ENCODE measurements around the gene SNRPA. TPM values are rescaled to one million over a fixed set of nuclear protein-coding genes. Genes with fewer than 3 reads are reported as not detected.
"Not testable (repeated sequence)": the region's sequence is repeated elsewhere in the genome, so short reads cannot be mapped to it uniquely, and the experiment has no call there.

The SNRPA gene
- total RNA-seq, 1 experiment from 2014 or later: 102 TPM

DNA sequence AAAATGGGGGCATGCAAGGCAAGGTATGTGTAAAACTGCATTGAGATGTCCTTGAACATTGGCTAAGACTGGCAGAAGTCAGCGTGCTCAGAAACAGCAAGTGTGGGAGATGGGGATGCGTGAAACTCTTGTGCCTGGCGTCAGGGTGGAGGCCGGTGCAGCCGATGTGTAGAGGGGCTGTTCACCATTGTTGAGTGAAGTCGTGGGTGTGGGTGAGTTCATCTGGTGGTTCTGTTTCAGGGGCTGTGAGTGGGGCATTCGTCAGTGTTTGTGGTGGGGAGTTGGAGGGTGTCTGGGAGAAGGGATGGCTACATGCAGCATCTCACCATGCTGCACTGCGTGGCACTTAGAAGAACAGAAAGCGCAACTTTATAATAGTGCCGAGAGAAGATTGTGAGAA is 13.0 kb downstream of the SNRPA start:
- BruUV-seq (replicated peaks): no TSS peak
- H3K36me3 Mint-ChIP-seq (ENCODE audit: insufficient read depth, unreplicated experiment): peaks cover 97% of the 10 kb centered on the region
- CTCF ChIA-PET: no interaction called here
- no peak for DNase-seq
- intact Hi-C loops (cut with micrococcal nuclease; ENCODE audit: unreplicated experiment): no loop called here
- no peaks in the 10 kb centered on the region for H3K27me3 Mint-ChIP-seq (ENCODE audit: unreplicated experiment)
- H3K27ac Mint-ChIP-seq (ENCODE audit: unreplicated experiment): no peak overlapping the region
- TF ChIP-seq CTCF (IDR thresholded peaks at IDR 0.05; ENCODE audit: unreplicated experiment): no peak
- no peaks in the 10 kb centered on the region for H3K4me1 Mint-ChIP-seq (ENCODE audit: low read depth, unreplicated experiment)
- H3K4me3 Mint-ChIP-seq (ENCODE audit: low read depth, unreplicated experiment): no peak overlapping the region
- H3K9me3 Mint-ChIP-seq (ENCODE audit: low read depth, unreplicated experiment): no peaks in the 10 kb centered on the region

- intact Hi-C loops (cut with micrococcal nuclease; ENCODE audit: unreplicated experiment); CTCF ChIA-PET; H3K9me3 Mint-ChIP-seq (ENCODE audit: low read depth, unreplicated experiment): not testable (repeated sequence)
Measured at GRCh38 chr19:40766385-40766784, 15.4 kb downstream of the SNRPA start.

GRCh38 chr19:40768869-40769268 is 17.9 kb downstream of the SNRPA start:
- no peaks in the 10 kb centered on the region for H3K27me3 Mint-ChIP-seq (ENCODE audit: unreplicated experiment)
- no peaks in the 10 kb centered on the region for H3K9me3 Mint-ChIP-seq (ENCODE audit: low read depth, unreplicated experiment)
- H3K4me3 Mint-ChIP-seq (ENCODE audit: low read depth, unreplicated experiment): no peak overlapping the region
- CTCF ChIA-PET: no interaction called here
- no peak for TF ChIP-seq CTCF (IDR thresholded peaks at IDR 0.05; ENCODE audit: unreplicated experiment)
- intact Hi-C loops (cut with micrococcal nuclease; ENCODE audit: unreplicated experiment): no loop called here
- no peaks in the 10 kb centered on the region for H3K4me1 Mint-ChIP-seq (ENCODE audit: low read depth, unreplicated experiment)
- H3K36me3 Mint-ChIP-seq (ENCODE audit: insufficient read depth, unreplicated experiment): peaks cover 73% of the 10 kb centered on the region
- TSS peak; percentile 13 for BruUV-seq (replicated peaks)
- no peak overlapping the region for H3K27ac Mint-ChIP-seq (ENCODE audit: unreplicated experiment)
- DNase-seq: no peak

More at GRCh38 chr19:40766385-40766784, 15.4 kb downstream of the SNRPA start:
- BruUV-seq (replicated peaks); H3K4me1 Mint-ChIP-seq (ENCODE audit: low read depth, unreplicated experiment); DNase-seq; H3K27ac Mint-ChIP-seq (ENCODE audit: unreplicated experiment); H3K27me3 Mint-ChIP-seq (ENCODE audit: unreplicated experiment); H3K4me3 Mint-ChIP-seq (ENCODE audit: low read depth, unreplicated experiment): not testable (repeated sequence)
- H3K36me3 Mint-ChIP-seq (ENCODE audit: insufficient read depth, unreplicated experiment): peaks cover 92% of the 10 kb centered on the region

DNA sequence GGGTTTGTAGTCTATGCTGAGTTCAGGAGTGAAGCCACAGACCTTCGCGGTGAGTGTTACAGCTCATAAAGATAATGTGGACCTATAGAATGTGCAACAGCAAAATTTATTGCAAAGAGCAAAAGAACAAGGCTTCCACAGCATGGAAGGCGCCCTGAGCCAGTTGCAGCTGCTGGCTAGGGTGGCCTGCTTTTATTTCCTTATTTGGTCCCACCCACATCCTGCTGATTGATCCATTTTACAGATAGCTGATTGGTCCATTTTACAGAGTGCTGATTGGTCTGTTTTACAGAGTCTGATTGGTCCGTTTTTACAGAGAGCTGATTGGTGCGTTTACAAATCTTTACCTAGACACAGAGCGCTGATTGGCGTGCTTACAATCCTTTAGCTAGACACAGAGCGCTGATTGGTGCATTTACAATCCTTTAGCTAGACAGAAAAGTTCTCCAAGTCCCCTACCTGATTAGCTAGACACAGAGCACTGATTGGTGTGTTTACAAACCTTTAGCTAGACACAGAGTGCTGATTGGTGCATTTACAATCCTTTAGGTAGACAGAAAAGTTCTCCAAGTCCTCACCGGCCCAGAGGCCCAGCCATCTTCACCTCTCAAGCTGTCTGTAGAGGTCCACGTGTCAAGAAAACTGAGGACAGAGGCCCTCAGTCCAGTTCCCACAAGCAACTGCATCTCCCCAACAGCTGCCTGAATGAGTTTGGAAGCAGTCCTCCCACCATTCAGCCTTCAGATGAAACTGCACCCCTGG is 20.3 kb downstream of the SNRPA start:
- H3K27ac Mint-ChIP-seq (ENCODE audit: unreplicated experiment); BruUV-seq (replicated peaks); H3K27me3 Mint-ChIP-seq (ENCODE audit: unreplicated experiment); DNase-seq; H3K4me3 Mint-ChIP-seq (ENCODE audit: low read depth, unreplicated experiment); H3K9me3 Mint-ChIP-seq (ENCODE audit: low read depth, unreplicated experiment); CTCF ChIA-PET: not testable (repeated sequence)
- Mint-ChIP-seq H3K36me3 (ENCODE audit: insufficient read depth, unreplicated experiment) (peaks cover 69% of the 10 kb centered on the region), H3K4me1 (ENCODE audit: low read depth, unreplicated experiment) (peaks cover 19% of the 10 kb centered on the region)
- intact Hi-C loops (cut with micrococcal nuclease; ENCODE audit: unreplicated experiment): loop anchor here (10.0 kb wide), 1 partner anchor 106 kb away; no protein-coding TSS in a partner anchor

DNA sequence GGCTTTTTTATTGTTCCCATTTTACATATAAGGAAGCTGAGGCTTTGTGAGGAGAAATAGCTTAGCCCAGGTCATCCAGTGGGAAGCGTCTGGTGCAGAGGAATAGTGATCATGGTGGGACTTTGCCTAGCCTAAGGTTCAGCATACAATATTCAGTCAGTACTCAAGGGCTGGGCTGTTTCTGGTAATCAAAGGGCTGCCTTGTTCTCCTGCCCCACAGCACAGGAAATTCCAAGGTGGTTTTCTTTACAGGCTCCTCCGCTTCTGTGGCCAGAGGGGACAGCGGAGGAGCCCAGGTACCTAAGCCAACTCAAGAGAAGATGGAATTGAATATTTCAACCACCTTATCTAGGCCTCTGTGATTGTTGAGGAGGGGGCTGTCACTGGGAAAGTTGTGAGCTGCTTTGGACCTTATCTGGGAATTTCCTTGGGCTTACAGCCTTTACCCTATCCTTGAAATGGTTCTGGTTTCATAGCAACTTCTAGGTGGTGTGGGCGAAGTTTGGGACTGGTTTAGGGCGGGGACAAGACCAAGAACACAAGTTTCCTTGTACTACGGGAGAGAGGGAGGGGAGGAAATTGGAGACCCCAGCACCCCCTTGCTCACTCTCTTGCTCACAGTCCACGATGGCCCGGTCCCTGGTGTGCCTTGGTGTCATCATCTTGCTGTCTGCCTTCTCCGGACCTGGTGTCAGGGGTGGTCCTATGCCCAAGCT is 24.1 kb downstream of the SNRPA start, which contains the start of gene MIA:
Gene MIA, plus strand, starts transcription at position 606 of the 716 bp plus-strand sequence. Its CDS starts 22 bp downstream, at position 628.
- H3K27ac Mint-ChIP-seq (ENCODE audit: unreplicated experiment): peak within 1 kb of the TSS; percentile 85
- BruUV-seq (replicated peaks): no TSS peak
- DNase-seq: peak; percentile 64
- H3K4me3 Mint-ChIP-seq (ENCODE audit: low read depth, unreplicated experiment): peak within 1 kb of the TSS; percentile 38
- peaks cover 61% of the 10 kb centered on the region for H3K36me3 Mint-ChIP-seq (ENCODE audit: insufficient read depth, unreplicated experiment)
- no peaks in the 10 kb centered on the region for H3K9me3 Mint-ChIP-seq (ENCODE audit: low read depth, unreplicated experiment)
- H3K4me1 Mint-ChIP-seq (ENCODE audit: low read depth, unreplicated experiment): peaks cover 30% of the 10 kb centered on the region
- intact Hi-C loops (cut with micrococcal nuclease; ENCODE audit: unreplicated experiment): loop anchor here (10.0 kb wide), 1 partner anchor 110 kb away; no protein-coding TSS in a partner anchor
- no peaks in the 10 kb centered on the region for H3K27me3 Mint-ChIP-seq (ENCODE audit: unreplicated experiment)
- CTCF ChIA-PET: interaction anchor here (0.6 kb wide), 2 partner anchors 13 to 49 kb away, joined by 3 to 5 read pairs; no protein-coding TSS in a partner anchor
- TF ChIP-seq CTCF (IDR thresholded peaks at IDR 0.05; ENCODE audit: unreplicated experiment): no peak

Data from Calu3 (cell line).